ENCODE data around the gene DDB1.

Gene DDB1

DNA sequence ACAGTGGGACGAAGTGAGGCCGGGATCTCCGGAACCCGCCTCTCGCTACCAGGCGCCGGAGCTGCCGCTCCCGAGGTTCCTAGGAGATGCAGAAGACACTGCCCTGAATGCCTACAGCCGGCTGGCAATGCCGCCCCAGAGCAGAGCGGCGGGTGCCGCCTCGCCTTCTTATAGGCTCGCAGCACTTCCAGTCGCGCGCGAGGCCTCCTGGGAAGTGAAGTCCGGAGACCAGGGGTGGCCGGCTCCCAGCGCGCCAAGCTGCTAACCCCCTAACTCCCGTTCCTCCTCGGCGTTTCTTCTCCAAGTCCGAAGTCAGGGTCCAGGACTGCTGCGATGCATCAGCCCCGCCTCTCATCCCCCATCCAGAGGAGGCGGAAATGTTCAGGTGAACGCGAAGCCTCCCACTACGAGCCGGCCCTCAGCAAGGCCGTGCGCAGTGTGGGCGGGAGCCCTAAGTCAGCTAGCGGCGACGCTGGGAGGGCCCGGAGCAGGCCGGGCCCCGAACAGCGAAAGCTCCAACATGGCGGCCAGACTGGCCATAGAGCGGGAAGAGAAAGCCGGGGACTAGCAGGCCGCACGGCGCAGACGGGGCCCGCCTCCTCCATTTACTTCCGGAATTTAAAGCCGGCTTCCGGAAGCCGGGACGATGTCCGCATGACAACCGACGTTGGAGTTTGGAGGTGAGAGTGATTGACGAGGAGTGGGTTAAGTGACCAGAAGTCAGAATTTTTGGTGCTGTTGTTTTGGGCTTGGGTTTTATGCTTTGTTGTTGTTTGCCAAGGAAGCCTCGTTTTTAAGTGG is 29.0 kb upstream of the DDB1 start, which contains the start of the genes CYB561A3 and TMEM138:
TSS of gene CYB561A3 (minus strand) at position 142 of the 801 bp plus-strand sequence. CDS start 5,169 bp downstream, outside the sequence.
TSS of gene TMEM138 (plus strand) at position 634 of the 801 bp plus-strand sequence. CDS start 2,017 bp downstream, outside the sequence.
- no peaks in the 10 kb centered on the region for H3K27me3 Mint-ChIP-seq

GRCh38 chr11:61361237-61361740 is 28.4 kb upstream of the DDB1 start:
- DNase-seq: no peak
- H3K36me3 Mint-ChIP-seq (ENCODE audit: low read depth): peaks cover 62% of the 10 kb centered on the region
- no peaks in the 10 kb centered on the region for H3K9me3 Mint-ChIP-seq
- H3K4me1 Mint-ChIP-seq (ENCODE audit: low read depth): peaks cover 43% of the 10 kb centered on the region
- H3K4me3 Mint-ChIP-seq: peak overlapping the region; percentile 97
- peak overlapping the region; percentile 98 for H3K27ac Mint-ChIP-seq
- H3K27me3 Mint-ChIP-seq: no peaks in the 10 kb centered on the region

More for the DNA sequence above, 29.0 kb upstream of the DDB1 start, which contains the start of the genes CYB561A3 and TMEM138:
- Mint-ChIP-seq H3K27ac (peak within 1 kb of the TSS; percentile 98), H3K4me3 (peak within 1 kb of the TSS; percentile 97), H3K36me3 (ENCODE audit: low read depth) (peaks cover 63% of the 10 kb centered on the region), H3K9me3 (no peaks in the 10 kb centered on the region), H3K4me1 (ENCODE audit: low read depth) (peaks cover 40% of the 10 kb centered on the region)
- DNase-seq: peak; percentile 93

DNA sequence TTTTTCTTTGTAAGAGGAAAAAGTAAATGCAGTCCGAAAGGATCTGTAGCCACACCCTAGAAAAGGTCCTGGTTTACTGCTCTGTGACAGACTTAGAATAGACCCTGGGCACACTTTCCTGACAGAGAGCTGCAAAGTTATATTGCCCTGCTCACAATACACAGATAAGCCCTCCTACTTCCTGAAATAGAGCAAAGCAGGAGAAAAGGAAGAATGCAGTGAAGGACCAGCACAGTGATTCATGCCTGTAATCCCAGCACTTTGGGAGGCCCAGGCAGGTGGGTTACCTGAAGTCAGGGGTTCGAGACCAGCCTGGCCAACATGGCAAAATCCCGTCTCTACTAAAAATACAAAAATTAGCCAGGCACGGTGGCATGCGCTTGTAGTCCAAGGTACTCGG is 26.6 kb upstream of the DDB1 start:
- Mint-ChIP-seq H3K4me1 (ENCODE audit: low read depth) (peaks cover 45% of the 10 kb centered on the region), H3K9me3 (no peaks in the 10 kb centered on the region), H3K36me3 (ENCODE audit: low read depth) (peaks cover 59% of the 10 kb centered on the region), H3K27me3 (no peaks in the 10 kb centered on the region), H3K27ac (peak overlapping the region; percentile 46), H3K4me3 (peak overlapping the region; percentile 97)
- no peak for DNase-seq

- no peaks in the 10 kb centered on the region for H3K9me3 Mint-ChIP-seq
- no peak overlapping the region for H3K4me3 Mint-ChIP-seq
- H3K27me3 Mint-ChIP-seq: no peaks in the 10 kb centered on the region
- H3K4me1 Mint-ChIP-seq (ENCODE audit: low read depth): peaks cover 38% of the 10 kb centered on the region
- H3K36me3 Mint-ChIP-seq (ENCODE audit: low read depth): peaks cover 56% of the 10 kb centered on the region
- DNase-seq: no peak
- H3K27ac Mint-ChIP-seq: no peak overlapping the region
Measured at GRCh38 chr11:61358566-61358965, 25.7 kb upstream of the DDB1 start.

GRCh38 chr11:61357894-61358239 is 25.0 kb upstream of the DDB1 start:
- Mint-ChIP-seq H3K27me3 (no peaks in the 10 kb centered on the region), H3K36me3 (ENCODE audit: low read depth) (peaks cover 56% of the 10 kb centered on the region), H3K27ac (no peak overlapping the region), H3K9me3 (no peaks in the 10 kb centered on the region), H3K4me3 (no peak overlapping the region), H3K4me1 (ENCODE audit: low read depth) (peaks cover 31% of the 10 kb centered on the region)
- no peak for DNase-seq

GRCh38 chr11:61357233-61357893 is 24.5 kb upstream of the DDB1 start:
- Mint-ChIP-seq H3K27ac (peak overlapping the region; percentile 56), H3K4me3 (no peak overlapping the region), H3K36me3 (ENCODE audit: low read depth) (peaks cover 56% of the 10 kb centered on the region), H3K4me1 (ENCODE audit: low read depth) (peaks cover 28% of the 10 kb centered on the region), H3K9me3 (no peaks in the 10 kb centered on the region), H3K27me3 (no peaks in the 10 kb centered on the region)
- no peak for DNase-seq

- no peak for DNase-seq
- Mint-ChIP-seq H3K36me3 (ENCODE audit: low read depth) (peaks cover 60% of the 10 kb centered on the region), H3K27ac (peak overlapping the region; percentile 56), H3K4me3 (no peak overlapping the region), H3K9me3 (no peaks in the 10 kb centered on the region), H3K27me3 (no peaks in the 10 kb centered on the region), H3K4me1 (ENCODE audit: low read depth) (peaks cover 28% of the 10 kb centered on the region)
Measured at GRCh38 chr11:61356706-61357105, 23.8 kb upstream of the DDB1 start.

GRCh38 chr11:61354208-61354607 is 21.3 kb upstream of the DDB1 start:
- H3K4me1 Mint-ChIP-seq (ENCODE audit: low read depth): peaks cover 13% of the 10 kb centered on the region
- no peaks in the 10 kb centered on the region for H3K9me3 Mint-ChIP-seq
- H3K36me3 Mint-ChIP-seq (ENCODE audit: low read depth): peaks cover 70% of the 10 kb centered on the region
- no peak for DNase-seq
- H3K27ac Mint-ChIP-seq: no peak overlapping the region
- no peaks in the 10 kb centered on the region for H3K27me3 Mint-ChIP-seq
- no peak overlapping the region for H3K4me3 Mint-ChIP-seq

DNA sequence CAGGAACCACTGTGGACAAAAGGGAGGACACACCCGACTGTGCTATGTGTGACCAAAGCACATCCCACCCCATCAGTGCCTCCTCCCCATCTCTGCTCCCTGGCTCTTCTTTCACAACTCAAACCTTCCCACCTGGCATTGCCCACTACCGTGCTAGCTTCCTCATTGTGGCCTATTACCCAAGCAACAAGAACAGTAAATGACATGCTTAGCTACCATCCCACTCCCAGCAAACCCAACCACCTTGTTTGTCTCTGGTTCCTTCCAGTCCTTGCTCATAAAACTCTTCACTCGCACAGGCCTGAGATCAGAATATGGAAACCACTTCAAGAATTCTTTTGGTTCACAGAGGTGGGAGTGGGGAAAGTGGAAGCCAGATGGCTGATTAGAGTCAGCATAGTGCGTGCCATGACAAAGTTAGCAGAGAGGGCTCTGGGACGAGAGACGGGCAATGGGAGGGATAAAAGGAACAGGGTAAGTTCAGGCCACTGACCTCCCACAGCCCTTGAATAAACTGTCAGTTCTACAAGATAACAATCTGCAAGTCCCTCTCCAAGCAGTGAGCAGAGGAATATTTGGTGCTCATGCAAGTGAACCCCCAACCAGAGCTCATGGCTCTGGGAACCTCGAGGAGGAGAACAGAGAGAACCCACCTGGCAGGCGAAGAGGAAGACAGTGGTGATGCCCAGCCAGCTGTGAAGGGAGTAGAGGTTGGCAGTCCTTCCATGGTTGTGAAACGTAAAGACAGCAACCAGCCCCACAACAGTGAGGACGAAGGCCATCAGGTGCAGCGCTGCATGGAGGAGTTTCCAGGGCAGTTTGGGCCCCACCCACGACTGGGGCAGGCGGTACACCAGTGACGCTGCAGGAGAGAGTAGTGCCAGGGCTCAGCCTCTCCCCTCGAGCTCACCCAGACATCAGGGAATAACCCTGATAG is 20.5 kb upstream of the DDB1 start:
- H3K4me3 Mint-ChIP-seq: no peak overlapping the region
- no peak overlapping the region for H3K27ac Mint-ChIP-seq
- H3K27me3 Mint-ChIP-seq: no peaks in the 10 kb centered on the region
- DNase-seq: no peak
- H3K9me3 Mint-ChIP-seq: no peaks in the 10 kb centered on the region
- H3K36me3 Mint-ChIP-seq (ENCODE audit: low read depth): peaks cover 77% of the 10 kb centered on the region
- H3K4me1 Mint-ChIP-seq (ENCODE audit: low read depth): peaks cover 12% of the 10 kb centered on the region

DNA sequence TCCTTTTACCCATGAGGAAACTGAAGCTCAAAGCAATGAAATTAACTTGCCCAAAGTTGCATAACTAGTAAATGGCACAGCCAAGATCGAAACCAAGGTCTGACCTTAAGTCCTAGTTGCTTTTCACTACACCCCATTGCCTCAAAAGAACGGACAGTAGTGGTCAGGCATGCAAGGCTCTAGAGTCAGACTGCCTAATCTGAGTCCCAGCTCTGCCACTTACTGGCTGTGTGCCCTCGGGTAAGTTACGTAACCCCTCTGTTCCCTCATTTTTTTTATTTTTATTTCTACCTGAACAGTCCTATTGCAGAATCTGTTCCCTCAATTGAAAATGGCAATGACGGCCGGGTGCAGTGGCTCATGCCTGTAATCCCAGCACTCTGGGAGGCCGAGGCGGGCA is 19.1 kb upstream of the DDB1 start:
- H3K4me1 Mint-ChIP-seq (ENCODE audit: low read depth): peaks cover 6% of the 10 kb centered on the region
- no peak for DNase-seq
- no peak overlapping the region for H3K27ac Mint-ChIP-seq
- peaks cover 84% of the 10 kb centered on the region for H3K36me3 Mint-ChIP-seq (ENCODE audit: low read depth)
- no peak overlapping the region for H3K4me3 Mint-ChIP-seq
- H3K9me3 Mint-ChIP-seq: no peaks in the 10 kb centered on the region
- no peaks in the 10 kb centered on the region for H3K27me3 Mint-ChIP-seq

DNA sequence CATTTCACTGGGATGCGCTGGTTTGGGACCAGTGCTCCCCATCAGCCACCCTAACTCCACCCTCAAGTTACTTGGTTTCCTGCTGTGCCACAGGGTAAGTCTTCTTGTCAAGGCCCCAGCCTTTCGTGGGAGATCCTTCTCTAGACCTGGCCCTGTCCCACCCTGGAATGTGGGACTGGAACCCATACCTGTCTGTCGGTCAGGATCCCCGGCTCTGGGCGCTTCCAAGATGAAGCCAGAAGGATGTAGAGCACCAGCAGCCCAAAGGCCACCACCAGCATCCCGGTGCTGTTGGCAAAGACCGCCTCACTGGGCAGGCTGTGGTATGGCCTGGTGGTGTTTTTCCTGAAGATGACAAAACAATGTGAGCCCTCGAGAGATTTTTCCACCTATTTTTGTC is 17.9 kb upstream of the DDB1 start:
- no peak for DNase-seq
- Mint-ChIP-seq H3K4me3 (no peak overlapping the region), H3K27ac (no peak overlapping the region), H3K27me3 (no peaks in the 10 kb centered on the region), H3K9me3 (no peaks in the 10 kb centered on the region), H3K36me3 (ENCODE audit: low read depth) (peaks cover 84% of the 10 kb centered on the region), H3K4me1 (ENCODE audit: low read depth) (peaks cover 2% of the 10 kb centered on the region)

GRCh38 chr11:61350336-61350735 is 17.4 kb upstream of the DDB1 start:
- Mint-ChIP-seq H3K4me1 (ENCODE audit: low read depth) (peaks cover 2% of the 10 kb centered on the region), H3K36me3 (ENCODE audit: low read depth) (peaks cover 83% of the 10 kb centered on the region), H3K9me3 (no peaks in the 10 kb centered on the region), H3K27ac (no peak overlapping the region), H3K27me3 (no peaks in the 10 kb centered on the region), H3K4me3 (no peak overlapping the region)
- DNase-seq: no peak

DNA sequence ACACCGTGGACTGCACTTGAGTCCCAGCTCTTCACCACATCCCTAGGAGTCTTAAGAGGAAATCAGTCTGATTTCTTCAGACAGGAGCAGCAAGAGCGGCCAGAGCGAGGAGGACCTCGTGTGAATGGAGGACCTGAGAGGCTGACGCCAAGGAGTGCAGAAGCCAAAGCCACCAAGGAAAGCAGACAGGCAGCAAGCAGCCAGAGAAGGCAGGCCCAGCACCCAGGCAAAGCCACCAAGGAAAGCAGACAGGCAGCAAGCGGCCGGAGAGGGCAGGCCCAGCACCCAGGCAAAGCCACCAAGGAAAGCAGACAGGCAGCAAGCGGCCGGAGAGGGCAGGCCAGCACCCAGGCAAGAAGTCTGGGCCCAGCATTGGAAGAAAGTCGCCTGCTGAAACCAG is 17.0 kb upstream of the DDB1 start:
- Mint-ChIP-seq H3K4me1 (ENCODE audit: low read depth) (no peaks in the 10 kb centered on the region), H3K27me3 (no peaks in the 10 kb centered on the region), H3K4me3 (no peak overlapping the region), H3K36me3 (ENCODE audit: low read depth) (peaks cover 79% of the 10 kb centered on the region), H3K9me3 (no peaks in the 10 kb centered on the region), H3K27ac (no peak overlapping the region)
- no peak for DNase-seq

GRCh38 chr11:61349189-61349751 is 16.4 kb upstream of the DDB1 start:
- Mint-ChIP-seq H3K27me3 (no peaks in the 10 kb centered on the region), H3K36me3 (ENCODE audit: low read depth) (peaks cover 85% of the 10 kb centered on the region), H3K9me3 (no peaks in the 10 kb centered on the region), H3K27ac (no peak overlapping the region), H3K4me1 (ENCODE audit: low read depth) (no peaks in the 10 kb centered on the region), H3K4me3 (no peak overlapping the region)
- DNase-seq: no peak
